Activated CD4-positive, alpha-beta memory T cell treated with anti-CD3 and anti-CD28 coated beads for 36 hours (primary cell): ENCODE data around the gene OR8G5. TPM values are rescaled to one million over a fixed set of nuclear protein-coding genes. Genes with fewer than 3 reads are reported as not detected.
"Not testable (repeated sequence)": the region's sequence is repeated elsewhere in the genome, so short reads cannot be mapped to it uniquely, and the experiment has no call there.

Experiments
- CTCF ChIA-PET: fragments of 350-600 bp; sonication (Branson Sonifier 250); formaldehyde crosslinking; loops from one replicate; lab custom pipeline; 2021; ENCODE audit warnings: antibody characterized with exemption, inconsistent platforms; lab: Charles Lee
- POLR2A ChIA-PET: fragments of 350-600 bp; sonication (Branson Sonifier 250); formaldehyde crosslinking; loops from one replicate; lab custom pipeline; 2021; ENCODE audit warnings: antibody characterized with exemption; lab: Charles Lee
- DNase-seq: peaks from one replicate; pipeline ENCODE4 v3.0.0-alpha.2; 2020
- H3K27ac Mint-ChIP-seq: one replicate; pipeline ENCODE4 v1.8.0; 2021; ENCODE audit warnings: mixed read lengths
- H3K27me3 Mint-ChIP-seq: one replicate; pipeline ENCODE4 v1.8.0; 2021; ENCODE audit warnings: mixed read lengths
- H3K36me3 Mint-ChIP-seq: one replicate; pipeline ENCODE4 v1.8.0; 2021; ENCODE audit warnings: mixed read lengths
- H3K4me1 Mint-ChIP-seq: one replicate; pipeline ENCODE4 v1.8.0; 2021; ENCODE audit warnings: low read depth, mixed read lengths
- H3K4me3 Mint-ChIP-seq: one replicate; pipeline ENCODE4 v1.8.0; 2021; ENCODE audit warnings: mild to moderate bottlenecking, mixed read lengths
- H3K9me3 Mint-ChIP-seq: one replicate; pipeline ENCODE4 v1.8.0; 2021; ENCODE audit warnings: mixed read lengths
- intact Hi-C: fragments of 100-400 bp; cut with micrococcal nuclease; formaldehyde crosslinking; loops from one replicate; pipeline ENCODE4 v1.15.1; 2023
- total RNA-seq, 2 experiments: library from RNA; stranded (reverse); gene quantifications; one replicate each; pipeline ENCODE4 v1.2.3, GENCODE V29; 2021

Gene OR8G5
- total RNA-seq, 2 experiments from 2014 or later = not detected

GRCh38 chr11:124240621-124241397 is 15.4 kb upstream of the OR8G5 start, which contains the start of gene OR8G1:
OR8G1 (plus strand) TSS chr11:124241095; CDS start chr11:124249676, 8,581 bp downstream.
- no peaks in the 10 kb centered on the region for H3K4me1 Mint-ChIP-seq
- no peaks in the 10 kb centered on the region for H3K9me3 Mint-ChIP-seq
- H3K27ac Mint-ChIP-seq = no peak within 1 kb of the TSS
- intact Hi-C loops = no loop called here
- POLR2A ChIA-PET = no interaction called here
- CTCF ChIA-PET = no interaction called here
- no peak within 1 kb of the TSS for H3K4me3 Mint-ChIP-seq
- peaks cover 4% of the 10 kb centered on the region for H3K27me3 Mint-ChIP-seq
- no peak for DNase-seq
- H3K36me3 Mint-ChIP-seq = no peaks in the 10 kb centered on the region

DNA sequence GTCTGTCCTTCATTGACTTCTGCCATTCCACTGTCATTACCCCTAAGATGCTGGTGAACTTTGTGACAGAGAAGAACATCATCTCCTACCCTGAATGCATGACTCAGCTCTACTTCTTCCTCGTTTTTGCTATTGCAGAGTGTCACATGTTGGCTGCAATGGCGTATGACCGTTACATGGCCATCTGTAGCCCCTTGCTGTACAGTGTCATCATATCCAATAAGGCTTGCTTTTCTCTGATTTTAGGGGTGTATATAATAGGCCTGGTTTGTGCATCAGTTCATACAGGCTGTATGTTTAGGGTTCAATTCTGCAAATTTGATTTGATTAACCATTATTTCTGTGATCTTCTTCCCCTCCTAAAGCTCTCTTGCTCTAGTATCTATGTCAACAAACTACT is 6.3 kb upstream of the OR8G5 start:
- H3K9me3 Mint-ChIP-seq, DNase-seq, H3K36me3 Mint-ChIP-seq, intact Hi-C loops, POLR2A ChIA-PET, H3K4me3 Mint-ChIP-seq, CTCF ChIA-PET, H3K27ac Mint-ChIP-seq, H3K4me1 Mint-ChIP-seq, H3K27me3 Mint-ChIP-seq: not testable (repeated sequence)

DNA sequence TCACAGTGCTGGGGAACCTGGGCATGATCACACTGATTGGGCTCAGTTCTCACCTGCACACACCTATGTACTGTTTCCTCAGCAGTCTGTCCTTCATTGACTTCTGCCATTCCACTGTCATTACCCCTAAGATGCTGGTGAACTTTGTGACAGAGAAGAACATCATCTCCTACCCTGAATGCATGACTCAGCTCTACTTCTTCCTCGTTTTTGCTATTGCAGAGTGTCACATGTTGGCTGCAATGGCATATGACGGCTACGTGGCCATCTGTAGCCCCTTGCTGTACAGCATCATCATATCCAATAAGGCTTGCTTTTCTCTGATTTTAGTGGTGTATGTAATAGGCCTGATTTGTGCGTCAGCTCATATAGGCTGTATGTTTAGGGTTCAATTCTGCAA is 8.9 kb downstream of the OR8G5 start:
- H3K4me3 Mint-ChIP-seq, H3K36me3 Mint-ChIP-seq, DNase-seq, H3K9me3 Mint-ChIP-seq, POLR2A ChIA-PET, intact Hi-C loops, H3K4me1 Mint-ChIP-seq, H3K27ac Mint-ChIP-seq, H3K27me3 Mint-ChIP-seq, CTCF ChIA-PET: not testable (repeated sequence)

GRCh38 chr11:124270886-124271285 is 14.7 kb downstream of the OR8G5 start:
- H3K9me3 Mint-ChIP-seq, intact Hi-C loops, H3K27ac Mint-ChIP-seq, CTCF ChIA-PET, H3K4me1 Mint-ChIP-seq, DNase-seq, H3K27me3 Mint-ChIP-seq, POLR2A ChIA-PET, H3K36me3 Mint-ChIP-seq, H3K4me3 Mint-ChIP-seq: not testable (repeated sequence)

DNA sequence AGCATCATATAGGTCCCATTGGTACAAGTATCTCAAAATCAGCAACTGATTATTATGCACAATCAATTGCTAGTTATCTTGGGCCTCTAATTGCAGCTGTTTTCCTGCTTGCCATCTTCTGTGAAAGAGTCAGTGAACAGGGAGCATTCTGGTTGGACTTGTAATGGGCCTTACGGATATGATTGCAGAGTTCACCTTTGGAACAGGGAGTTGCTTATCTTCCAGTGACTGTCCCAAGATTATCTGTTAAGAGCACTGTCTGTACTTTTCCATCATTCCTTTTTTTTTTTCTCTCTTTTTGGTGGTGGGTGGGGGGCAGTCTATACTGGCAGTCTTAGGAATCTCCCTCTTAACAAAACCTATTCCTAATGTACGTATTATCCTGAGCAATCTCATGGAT is 17.8 kb downstream of the OR8G5 start:
- Mint-ChIP-seq H3K4me3 (no peak overlapping the region), H3K9me3 (no peaks in the 10 kb centered on the region), H3K27me3 (no peaks in the 10 kb centered on the region), H3K4me1 (no peaks in the 10 kb centered on the region), H3K27ac (no peak overlapping the region), H3K36me3 (no peaks in the 10 kb centered on the region)
- intact Hi-C loops = no loop called here
- CTCF ChIA-PET = interaction anchor here (0.9 kb wide), 1 partner anchor 44 kb away, joined by 3 read pairs; no protein-coding TSS in a partner anchor
- POLR2A ChIA-PET = no interaction called here
- no peak for DNase-seq

DNA sequence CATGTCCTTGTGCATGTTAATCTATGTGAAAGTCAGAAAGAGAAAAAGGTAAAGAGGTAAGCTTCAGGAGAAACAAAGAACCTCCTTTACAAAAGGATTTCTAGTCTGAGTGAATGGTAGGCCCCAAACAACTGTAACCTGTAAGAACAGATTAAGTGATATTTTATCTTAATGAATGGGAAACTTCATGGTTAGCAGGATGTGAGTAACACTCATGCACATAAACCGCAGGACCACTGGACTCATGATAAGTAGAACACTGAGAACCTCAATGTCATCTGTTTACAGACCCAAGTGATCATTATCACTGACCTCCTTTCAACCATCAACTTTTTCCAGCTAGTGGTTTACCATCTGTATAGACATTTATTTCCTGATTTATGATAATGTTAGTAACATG is 19.9 kb downstream of the OR8G5 start:
- CTCF ChIA-PET = no interaction called here
- no peak for DNase-seq

DNA sequence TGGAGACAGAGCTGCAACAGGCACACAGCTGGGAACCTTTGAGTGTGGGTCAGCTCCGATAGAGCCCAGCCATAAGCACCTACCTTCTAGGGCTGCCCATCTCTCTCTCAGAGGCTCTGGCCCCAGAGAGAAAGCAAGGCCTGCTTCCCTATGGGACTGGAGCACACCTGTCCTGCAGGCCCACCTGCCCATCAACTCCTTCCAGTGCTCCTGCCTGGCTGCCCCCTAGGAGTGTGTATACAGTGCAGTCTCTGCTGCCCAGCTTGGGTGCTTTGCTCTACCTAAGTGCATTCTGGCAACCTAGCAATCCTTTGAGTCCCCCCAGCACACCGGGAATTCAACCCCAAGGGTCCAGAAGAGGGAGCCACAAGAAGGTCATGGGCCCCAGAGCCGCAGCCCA is 21.0 kb downstream of the OR8G5 start:
- Mint-ChIP-seq H3K27me3 (no peaks in the 10 kb centered on the region), H3K36me3 (no peaks in the 10 kb centered on the region), H3K4me3 (no peak overlapping the region), H3K27ac (no peak overlapping the region), H3K4me1 (no peaks in the 10 kb centered on the region), H3K9me3 (peaks cover 6% of the 10 kb centered on the region)
- DNase-seq = no peak
- intact Hi-C loops = loop anchor here (5.0 kb wide), 1 partner anchor 205 kb away; no protein-coding TSS in a partner anchor
- CTCF ChIA-PET = no interaction called here
- POLR2A ChIA-PET = no interaction called here

More for the DNA sequence above, 19.9 kb downstream of the OR8G5 start:
- no peaks in the 10 kb centered on the region for H3K27me3 Mint-ChIP-seq
- intact Hi-C loops = loop anchor here (5.0 kb wide), 1 partner anchor 204 kb away; no protein-coding TSS in a partner anchor
- POLR2A ChIA-PET = no interaction called here
- no peak overlapping the region for H3K27ac Mint-ChIP-seq
- no peak overlapping the region for H3K4me3 Mint-ChIP-seq
- no peaks in the 10 kb centered on the region for H3K36me3 Mint-ChIP-seq
- no peaks in the 10 kb centered on the region for H3K4me1 Mint-ChIP-seq
- H3K9me3 Mint-ChIP-seq = no peaks in the 10 kb centered on the region

- CTCF ChIA-PET = no interaction called here
- no peaks in the 10 kb centered on the region for H3K36me3 Mint-ChIP-seq
- no peaks in the 10 kb centered on the region for H3K4me1 Mint-ChIP-seq
- H3K9me3 Mint-ChIP-seq = peaks cover 6% of the 10 kb centered on the region
- POLR2A ChIA-PET = no interaction called here
- H3K4me3 Mint-ChIP-seq = no peak overlapping the region
- H3K27me3 Mint-ChIP-seq = no peaks in the 10 kb centered on the region
- no peak for DNase-seq
- intact Hi-C loops = loop anchor here (5.0 kb wide), 1 partner anchor 206 kb away; no protein-coding TSS in a partner anchor
- H3K27ac Mint-ChIP-seq = no peak overlapping the region
These were observed 21.6 kb downstream of the OR8G5 start for GRCh38 chr11:124277804-124278203.

GRCh38 chr11:124278261-124278660 is 22.1 kb downstream of the OR8G5 start:
- H3K4me3 Mint-ChIP-seq = no peak overlapping the region
- H3K27ac Mint-ChIP-seq = no peak overlapping the region
- ChIA-PET POLR2A (no interaction called here), CTCF (no interaction called here)
- H3K9me3 Mint-ChIP-seq = peaks cover 8% of the 10 kb centered on the region
- no peaks in the 10 kb centered on the region for H3K27me3 Mint-ChIP-seq
- intact Hi-C loops = loop anchor here (5.0 kb wide), 1 partner anchor 206 kb away; no protein-coding TSS in a partner anchor
- H3K4me1 Mint-ChIP-seq = no peaks in the 10 kb centered on the region
- no peak for DNase-seq
- no peaks in the 10 kb centered on the region for H3K36me3 Mint-ChIP-seq

- DNase-seq = no peak
- POLR2A ChIA-PET = no interaction called here
- CTCF ChIA-PET = no interaction called here
- Mint-ChIP-seq H3K9me3 (peaks cover 18% of the 10 kb centered on the region), H3K27me3 (peaks cover 2% of the 10 kb centered on the region), H3K36me3 (no peaks in the 10 kb centered on the region), H3K27ac (no peak overlapping the region), H3K4me1 (no peaks in the 10 kb centered on the region), H3K4me3 (no peak overlapping the region)
- intact Hi-C loops = no loop called here
These were observed 29.6 kb downstream of the OR8G5 start for GRCh38 chr11:124285610-124286344.

DNA sequence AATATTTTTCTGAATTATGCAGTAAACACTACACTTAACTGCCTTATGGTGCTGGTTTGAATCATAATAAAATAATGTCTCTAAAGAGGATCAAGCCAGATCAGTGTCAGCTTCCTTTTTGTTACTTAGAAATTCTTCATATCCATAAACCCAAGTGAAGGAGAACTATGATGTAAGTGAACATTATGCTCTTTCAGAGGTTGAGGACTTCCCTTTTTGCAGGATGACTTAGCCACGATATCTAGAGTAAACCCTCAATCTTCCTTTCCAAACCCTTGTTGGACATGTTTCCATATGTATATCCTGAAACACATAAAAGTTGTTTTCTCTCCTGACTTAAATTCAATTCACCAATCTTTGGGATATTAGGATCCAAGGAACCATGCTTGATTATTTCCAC is 38.5 kb downstream of the OR8G5 start:
- ChIA-PET POLR2A (no interaction called here), CTCF (no interaction called here)
- intact Hi-C loops = no loop called here
- H3K27me3 Mint-ChIP-seq = no peaks in the 10 kb centered on the region
- no peak overlapping the region for H3K27ac Mint-ChIP-seq
- no peak for DNase-seq
- no peak overlapping the region for H3K4me3 Mint-ChIP-seq
- H3K36me3 Mint-ChIP-seq = no peaks in the 10 kb centered on the region
- no peaks in the 10 kb centered on the region for H3K4me1 Mint-ChIP-seq
- no peaks in the 10 kb centered on the region for H3K9me3 Mint-ChIP-seq

GRCh38 chr11:124296016-124296415 is 39.8 kb downstream of the OR8G5 start:
- CTCF ChIA-PET = no interaction called here
- DNase-seq = no peak
- H3K4me1 Mint-ChIP-seq = no peaks in the 10 kb centered on the region
- no peaks in the 10 kb centered on the region for H3K36me3 Mint-ChIP-seq
- POLR2A ChIA-PET = no interaction called here
- no peak overlapping the region for H3K4me3 Mint-ChIP-seq
- H3K27ac Mint-ChIP-seq = no peak overlapping the region
- no peaks in the 10 kb centered on the region for H3K9me3 Mint-ChIP-seq
- intact Hi-C loops = no loop called here
- H3K27me3 Mint-ChIP-seq = no peaks in the 10 kb centered on the region
